ENCODE measurements around the gene FBXL20. TPM values are rescaled to one million over a fixed set of nuclear protein-coding genes. Genes with fewer than 3 reads are reported as not detected.
A peak's percentile ranks its signal among the peaks of the same experiment; 100 is the strongest.
"Not testable (repeated sequence)": the region's sequence is repeated elsewhere in the genome, so short reads cannot be mapped to it uniquely, and the experiment has no call there.

Gene FBXL20
- total RNA-seq, 1 donor from 2014 or later = 14.2 TPM

- no peak for DNase-seq
- peak; percentile 39 for TF ChIP-seq CTCF (IDR thresholded peaks at IDR 0.05; ENCODE audit: borderline replicate concordance)
- Histone ChIP-seq H3K27me3 (ENCODE audit: low read depth) (no peaks in the 10 kb centered on the region), H3K9me3 (replicated peaks) (no peaks in the 10 kb centered on the region), H3K4me1 (peaks cover 47% of the 10 kb centered on the region), H3K4me3 (no peak overlapping the region), H3K36me3 (no peaks in the 10 kb centered on the region), H3K27ac (replicated peaks) (no peak overlapping the region)
- intact Hi-C loops (cut with micrococcal nuclease) = no loop called here
These were observed 7.7 kb downstream of the FBXL20 start for GRCh38 chr17:39393736-39394135.

- TF ChIP-seq CTCF (IDR thresholded peaks at IDR 0.05; ENCODE audit: borderline replicate concordance) = no peak
- no peak overlapping the region for H3K27ac ChIP-seq (replicated peaks)
- peaks cover 39% of the 10 kb centered on the region for H3K4me1 ChIP-seq
- no peak overlapping the region for H3K4me3 ChIP-seq
- H3K9me3 ChIP-seq (replicated peaks) = no peaks in the 10 kb centered on the region
- no peak for DNase-seq
- H3K36me3 ChIP-seq = peaks cover 16% of the 10 kb centered on the region
- intact Hi-C loops (cut with micrococcal nuclease) = no loop called here
- no peaks in the 10 kb centered on the region for H3K27me3 ChIP-seq (ENCODE audit: low read depth)
These were observed 10.0 kb downstream of the FBXL20 start for GRCh38 chr17:39391448-39391847.

GRCh38 chr17:39385040-39385439 lies 16.4 kb downstream of the FBXL20 start:
- Histone ChIP-seq H3K9me3 (replicated peaks) (no peaks in the 10 kb centered on the region), H3K36me3 (peaks cover 16% of the 10 kb centered on the region), H3K27me3 (ENCODE audit: low read depth) (no peaks in the 10 kb centered on the region), H3K27ac (replicated peaks) (no peak overlapping the region), H3K4me3 (no peak overlapping the region), H3K4me1 (peaks cover 14% of the 10 kb centered on the region)
- intact Hi-C loops (cut with micrococcal nuclease) = no loop called here
- DNase-seq = no peak
- no peak for TF ChIP-seq CTCF (IDR thresholded peaks at IDR 0.05; ENCODE audit: borderline replicate concordance)

GRCh38 chr17:39380144-39380543 lies 21.3 kb downstream of the FBXL20 start:
- no peaks in the 10 kb centered on the region for H3K36me3 ChIP-seq
- peaks cover 36% of the 10 kb centered on the region for H3K4me1 ChIP-seq
- H3K4me3 ChIP-seq = no peak overlapping the region
- no peak for TF ChIP-seq CTCF (IDR thresholded peaks at IDR 0.05; ENCODE audit: borderline replicate concordance)
- no peaks in the 10 kb centered on the region for H3K9me3 ChIP-seq (replicated peaks)
- DNase-seq = no peak
- no peak overlapping the region for H3K27ac ChIP-seq (replicated peaks)
- H3K27me3 ChIP-seq (ENCODE audit: low read depth) = no peaks in the 10 kb centered on the region
- intact Hi-C loops (cut with micrococcal nuclease) = no loop called here

GRCh38 chr17:39376434-39376833 lies 25.0 kb downstream of the FBXL20 start:
- intact Hi-C loops (cut with micrococcal nuclease) = no loop called here
- Histone ChIP-seq H3K4me1 (peaks cover 38% of the 10 kb centered on the region), H3K27me3 (ENCODE audit: low read depth) (no peaks in the 10 kb centered on the region), H3K36me3 (no peaks in the 10 kb centered on the region), H3K4me3 (no peak overlapping the region), H3K27ac (replicated peaks) (no peak overlapping the region), H3K9me3 (replicated peaks) (no peaks in the 10 kb centered on the region)
- no peak for TF ChIP-seq CTCF (IDR thresholded peaks at IDR 0.05; ENCODE audit: borderline replicate concordance)
- DNase-seq = no peak

- H3K27me3 ChIP-seq (ENCODE audit: low read depth); intact Hi-C loops (cut with micrococcal nuclease); H3K4me3 ChIP-seq; H3K27ac ChIP-seq (replicated peaks); H3K9me3 ChIP-seq (replicated peaks); DNase-seq; H3K36me3 ChIP-seq: not testable (repeated sequence)
- peaks cover 28% of the 10 kb centered on the region for H3K4me1 ChIP-seq
These were observed 33.6 kb downstream of the FBXL20 start for GRCh38 chr17:39367805-39368204.

Measured in left ventricle myocardium inferior (tissue), 1 donor.